Measurements from ENCODE around the gene MCRS1.

MCRS1 gene

DNA sequence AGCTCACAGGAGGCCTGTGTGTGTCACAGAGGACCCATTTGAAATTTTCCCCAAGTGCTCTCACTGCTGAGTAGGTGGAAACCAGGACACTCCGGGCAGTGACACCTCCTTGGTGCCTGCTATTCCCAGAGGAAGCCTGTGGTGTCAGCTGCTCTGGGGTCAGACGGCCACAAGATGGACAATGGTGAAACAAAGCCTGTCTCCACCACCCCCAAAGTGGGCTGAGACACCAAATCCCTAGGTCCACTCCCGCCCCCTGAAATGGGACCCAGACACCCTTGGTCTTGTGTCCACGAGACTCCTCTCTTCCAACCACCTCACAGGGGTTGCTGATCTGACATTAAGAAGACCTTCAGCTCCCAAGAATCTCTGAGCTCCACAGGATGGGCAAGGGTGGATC, 22.1 kb downstream of the MCRS1 start:
- H3K27me3 ChIP-seq (ENCODE audit: insufficient read depth, low read length), result peaks cover 6% of the 10 kb centered on the region; the same call in 1 of the 2 replicates
- peaks cover 6% of the 10 kb centered on the region for H3K4me1 ChIP-seq (ENCODE audit: control insufficient read depth, insufficient read depth, low read length, unreplicated experiment)
- no peak overlapping the region for H3K4me3 ChIP-seq (ENCODE audit: low read depth, low read length)
- no peaks in the 10 kb centered on the region for H3K36me3 ChIP-seq (ENCODE audit: insufficient read depth, low read length)
- no peak overlapping the region for H3K27ac ChIP-seq (ENCODE audit: low read depth, low read length)
- no peak overlapping the region for H2AFZ ChIP-seq (ENCODE audit: low read length, unreplicated experiment)
- no peaks in the 10 kb centered on the region for H3K79me2 ChIP-seq (ENCODE audit: control insufficient read depth, insufficient read depth, low read length, unreplicated experiment)

DNA sequence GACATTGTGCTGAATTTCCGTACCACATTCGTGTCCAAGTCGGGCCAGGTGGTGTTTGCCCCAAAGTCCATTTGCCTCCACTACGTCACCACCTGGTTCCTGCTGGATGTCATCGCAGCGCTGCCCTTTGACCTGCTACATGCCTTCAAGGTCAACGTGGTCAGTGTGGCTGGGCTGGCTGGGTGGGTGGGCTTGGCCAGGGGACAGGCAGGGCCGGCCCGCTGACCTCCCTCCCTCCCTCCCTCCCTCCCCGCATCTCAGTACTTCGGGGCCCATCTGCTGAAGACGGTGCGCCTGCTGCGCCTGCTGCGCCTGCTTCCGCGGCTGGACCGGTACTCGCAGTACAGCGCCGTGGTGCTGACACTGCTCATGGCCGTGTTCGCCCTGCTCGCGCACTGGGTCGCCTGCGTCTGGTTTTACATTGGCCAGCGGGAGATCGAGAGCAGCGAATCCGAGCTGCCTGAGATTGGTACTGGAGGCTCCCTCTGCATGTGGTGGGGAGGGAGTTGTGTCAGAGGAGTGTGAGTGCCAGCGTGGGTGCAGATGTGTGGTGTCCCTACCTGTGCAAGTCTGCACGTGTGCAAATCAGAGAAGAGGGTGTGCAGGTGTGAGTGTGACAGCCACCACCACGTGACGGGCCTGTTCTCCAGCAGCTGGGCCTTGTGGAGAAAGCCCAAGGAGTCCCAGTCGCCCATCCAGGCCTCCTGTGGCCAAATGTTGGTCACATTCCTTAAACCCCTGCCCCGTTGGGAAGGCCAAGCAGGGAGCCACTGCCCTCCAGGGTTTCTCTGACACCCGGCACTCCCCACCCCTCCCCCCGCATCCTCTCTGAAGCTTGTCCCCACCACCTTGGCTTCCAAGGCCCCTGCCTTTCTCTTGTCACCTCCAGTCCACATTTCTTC, 23.8 kb downstream of the MCRS1 start:
- Histone ChIP-seq H3K4me3 (ENCODE audit: low read depth, low read length) (no peak overlapping the region), H3K36me3 (ENCODE audit: insufficient read depth, low read length) (no peaks in the 10 kb centered on the region), H3K79me2 (ENCODE audit: control insufficient read depth, insufficient read depth, low read length, unreplicated experiment) (no peaks in the 10 kb centered on the region), H3K27me3 (ENCODE audit: insufficient read depth, low read length) (peaks cover 21% of the 10 kb centered on the region), H2AFZ (ENCODE audit: low read length, unreplicated experiment) (no peak overlapping the region), H3K27ac (ENCODE audit: low read depth, low read length) (no peak overlapping the region), H3K4me1 (ENCODE audit: control insufficient read depth, insufficient read depth, low read length, unreplicated experiment) (peaks cover 6% of the 10 kb centered on the region)

DNA sequence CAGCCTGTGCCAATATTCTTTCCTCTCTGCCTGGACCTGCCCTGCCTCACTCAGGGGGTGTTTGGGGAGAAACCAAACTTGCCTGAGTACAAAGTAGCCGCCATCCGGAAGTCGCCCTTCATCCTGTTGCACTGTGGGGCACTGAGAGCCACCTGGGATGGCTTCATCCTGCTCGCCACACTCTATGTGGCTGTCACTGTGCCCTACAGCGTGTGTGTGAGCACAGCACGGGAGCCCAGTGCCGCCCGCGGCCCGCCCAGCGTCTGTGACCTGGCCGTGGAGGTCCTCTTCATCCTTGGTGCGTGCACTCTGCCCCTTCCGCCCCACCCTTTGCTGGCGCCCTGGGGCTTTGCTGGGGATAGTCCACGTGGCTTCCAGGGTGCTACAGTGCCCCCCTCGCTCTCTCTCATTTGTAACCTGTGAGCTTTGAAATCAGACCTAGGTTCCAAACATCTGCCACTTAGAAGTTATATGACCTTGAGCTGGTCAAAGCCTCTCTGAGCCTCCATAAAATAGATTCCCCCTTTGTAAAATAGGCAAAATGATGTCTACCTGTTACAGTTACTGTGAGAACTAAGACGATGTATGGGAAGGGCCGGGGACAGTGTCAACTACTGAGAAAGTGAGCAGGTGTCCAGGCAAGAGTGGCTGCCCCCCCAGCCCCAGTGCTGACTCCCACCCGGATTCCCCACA, 24.6 kb downstream of the MCRS1 start:
- H2AFZ ChIP-seq (ENCODE audit: low read length, unreplicated experiment), result no peak overlapping the region
- H3K4me1 ChIP-seq (ENCODE audit: control insufficient read depth, insufficient read depth, low read length, unreplicated experiment), result peaks cover under 1% of the 10 kb centered on the region
- no peaks in the 10 kb centered on the region for H3K36me3 ChIP-seq (ENCODE audit: insufficient read depth, low read length)
- H3K4me3 ChIP-seq (ENCODE audit: low read depth, low read length), result no peak overlapping the region
- no peaks in the 10 kb centered on the region for H3K79me2 ChIP-seq (ENCODE audit: control insufficient read depth, insufficient read depth, low read length, unreplicated experiment)
- H3K27ac ChIP-seq (ENCODE audit: low read depth, low read length), result no peak overlapping the region
- H3K27me3 ChIP-seq (ENCODE audit: insufficient read depth, low read length), result peaks cover 20% of the 10 kb centered on the region

DNA sequence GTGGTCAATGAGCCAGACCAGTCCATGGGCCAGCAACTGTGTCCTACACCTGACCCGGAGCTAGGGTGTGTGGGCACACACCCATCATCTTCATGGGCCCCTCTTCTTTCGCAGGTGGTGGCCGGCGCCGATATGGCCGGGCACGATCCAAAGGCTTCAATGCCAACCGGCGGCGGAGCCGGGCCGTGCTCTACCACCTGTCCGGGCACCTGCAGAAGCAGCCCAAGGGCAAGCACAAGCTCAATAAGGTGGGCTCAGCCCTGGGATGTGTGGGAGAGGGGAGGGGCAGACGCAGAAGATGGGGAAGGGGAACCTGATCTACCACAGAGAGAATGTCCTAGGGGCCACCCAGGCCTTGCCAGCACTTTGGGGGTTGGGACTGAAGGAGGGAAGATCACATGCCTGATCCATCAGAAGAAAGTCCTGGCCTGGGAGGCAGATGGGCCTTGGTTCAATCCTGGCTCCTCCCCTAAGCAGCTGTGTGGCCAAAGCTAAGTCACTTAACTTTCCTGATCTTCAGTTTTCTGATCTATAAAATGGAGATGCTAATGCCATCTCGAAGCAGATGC, 25.3 kb downstream of the MCRS1 start:
- no peak overlapping the region for H2AFZ ChIP-seq (ENCODE audit: low read length, unreplicated experiment)
- H3K4me1 ChIP-seq (ENCODE audit: control insufficient read depth, insufficient read depth, low read length, unreplicated experiment), result peaks cover 6% of the 10 kb centered on the region
- no peaks in the 10 kb centered on the region for H3K36me3 ChIP-seq (ENCODE audit: insufficient read depth, low read length)
- peaks cover 26% of the 10 kb centered on the region for H3K27me3 ChIP-seq (ENCODE audit: insufficient read depth, low read length)
- no peaks in the 10 kb centered on the region for H3K79me2 ChIP-seq (ENCODE audit: control insufficient read depth, insufficient read depth, low read length, unreplicated experiment)
- no peak overlapping the region for H3K4me3 ChIP-seq (ENCODE audit: low read depth, low read length)
- no peak overlapping the region for H3K27ac ChIP-seq (ENCODE audit: low read depth, low read length)

DNA sequence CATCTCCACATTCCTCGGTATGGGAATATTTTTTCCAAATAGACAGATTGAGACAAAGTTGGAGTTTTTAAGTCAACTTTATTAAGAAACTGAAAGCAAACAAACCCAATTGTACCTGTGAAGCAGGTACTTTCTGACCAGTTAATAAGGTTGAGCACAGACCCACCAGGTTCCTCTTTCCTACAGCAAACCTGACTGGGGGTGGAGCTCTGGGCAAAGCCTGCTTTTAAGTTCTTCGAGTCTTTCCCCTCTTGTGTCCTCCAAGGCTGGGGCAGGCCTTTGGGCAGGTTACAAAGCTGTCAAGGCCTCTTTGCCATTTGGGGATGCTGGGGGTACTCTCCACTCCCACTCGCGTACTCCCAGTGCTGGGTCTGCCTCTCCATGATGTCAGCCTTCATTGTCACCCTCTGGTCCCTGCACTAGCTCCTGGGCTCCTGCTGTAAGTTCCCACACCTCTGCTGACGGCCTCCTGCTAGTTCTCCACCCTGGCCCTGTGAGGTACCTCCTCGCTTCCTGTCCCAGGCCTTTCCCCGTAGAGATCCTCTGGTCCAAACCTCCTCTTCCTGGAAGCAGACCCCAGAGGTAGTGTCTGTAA, 25.9 kb downstream of the MCRS1 start:
- H3K4me1 ChIP-seq (ENCODE audit: control insufficient read depth, insufficient read depth, low read length, unreplicated experiment), result peaks cover 10% of the 10 kb centered on the region
- H3K36me3 ChIP-seq (ENCODE audit: insufficient read depth, low read length), result no peaks in the 10 kb centered on the region
- no peak overlapping the region for H2AFZ ChIP-seq (ENCODE audit: low read length, unreplicated experiment)
- H3K27ac ChIP-seq (ENCODE audit: low read depth, low read length), result no peak overlapping the region
- H3K4me3 ChIP-seq (ENCODE audit: low read depth, low read length), result no peak overlapping the region
- peaks cover 31% of the 10 kb centered on the region for H3K27me3 ChIP-seq (ENCODE audit: insufficient read depth, low read length)
- no peaks in the 10 kb centered on the region for H3K79me2 ChIP-seq (ENCODE audit: control insufficient read depth, insufficient read depth, low read length, unreplicated experiment)

DNA sequence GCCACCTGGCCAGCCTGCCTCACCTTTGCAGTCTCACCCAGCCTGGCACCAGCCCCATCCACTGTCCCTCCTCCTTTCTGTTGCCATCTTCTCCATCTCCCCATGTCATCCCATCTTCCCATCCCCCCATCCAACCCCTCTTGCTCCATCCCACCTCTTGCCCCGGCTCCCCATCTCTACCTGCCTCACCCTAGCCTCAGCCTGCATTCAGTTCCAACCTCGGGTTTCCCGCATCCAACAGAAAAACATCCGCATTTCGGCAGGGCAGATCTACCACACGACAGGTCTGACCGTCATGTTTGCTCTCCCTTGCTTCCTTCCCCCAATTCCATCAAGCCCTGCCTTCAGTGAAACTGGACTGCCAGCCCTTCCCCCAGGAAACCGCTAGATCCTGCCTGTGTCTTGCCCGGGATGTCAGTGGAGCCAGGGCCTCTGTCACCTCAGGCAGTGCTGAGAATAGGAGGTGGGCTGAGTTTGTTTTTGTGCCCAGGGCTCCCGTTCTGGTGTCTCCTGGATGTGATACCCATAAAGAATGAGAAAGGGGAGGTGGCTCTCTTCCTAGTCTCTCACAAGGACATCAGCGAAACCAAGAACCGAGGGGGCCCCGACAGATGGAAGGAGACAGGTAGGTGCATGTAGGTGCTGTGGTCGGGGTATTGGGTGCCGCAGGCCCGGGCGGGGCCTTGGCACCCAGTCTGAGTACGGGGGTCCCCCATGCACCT, 26.6 kb downstream of the MCRS1 start:
- H3K27ac ChIP-seq (ENCODE audit: low read depth, low read length), result no peak overlapping the region
- H3K79me2 ChIP-seq (ENCODE audit: control insufficient read depth, insufficient read depth, low read length, unreplicated experiment), result no peaks in the 10 kb centered on the region
- peaks cover 31% of the 10 kb centered on the region for H3K27me3 ChIP-seq (ENCODE audit: insufficient read depth, low read length)
- H3K4me3 ChIP-seq (ENCODE audit: low read depth, low read length), result no peak overlapping the region
- H3K4me1 ChIP-seq (ENCODE audit: control insufficient read depth, insufficient read depth, low read length, unreplicated experiment), result peaks cover 12% of the 10 kb centered on the region
- H2AFZ ChIP-seq (ENCODE audit: low read length, unreplicated experiment), result no peak overlapping the region
- no peaks in the 10 kb centered on the region for H3K36me3 ChIP-seq (ENCODE audit: insufficient read depth, low read length)

DNA sequence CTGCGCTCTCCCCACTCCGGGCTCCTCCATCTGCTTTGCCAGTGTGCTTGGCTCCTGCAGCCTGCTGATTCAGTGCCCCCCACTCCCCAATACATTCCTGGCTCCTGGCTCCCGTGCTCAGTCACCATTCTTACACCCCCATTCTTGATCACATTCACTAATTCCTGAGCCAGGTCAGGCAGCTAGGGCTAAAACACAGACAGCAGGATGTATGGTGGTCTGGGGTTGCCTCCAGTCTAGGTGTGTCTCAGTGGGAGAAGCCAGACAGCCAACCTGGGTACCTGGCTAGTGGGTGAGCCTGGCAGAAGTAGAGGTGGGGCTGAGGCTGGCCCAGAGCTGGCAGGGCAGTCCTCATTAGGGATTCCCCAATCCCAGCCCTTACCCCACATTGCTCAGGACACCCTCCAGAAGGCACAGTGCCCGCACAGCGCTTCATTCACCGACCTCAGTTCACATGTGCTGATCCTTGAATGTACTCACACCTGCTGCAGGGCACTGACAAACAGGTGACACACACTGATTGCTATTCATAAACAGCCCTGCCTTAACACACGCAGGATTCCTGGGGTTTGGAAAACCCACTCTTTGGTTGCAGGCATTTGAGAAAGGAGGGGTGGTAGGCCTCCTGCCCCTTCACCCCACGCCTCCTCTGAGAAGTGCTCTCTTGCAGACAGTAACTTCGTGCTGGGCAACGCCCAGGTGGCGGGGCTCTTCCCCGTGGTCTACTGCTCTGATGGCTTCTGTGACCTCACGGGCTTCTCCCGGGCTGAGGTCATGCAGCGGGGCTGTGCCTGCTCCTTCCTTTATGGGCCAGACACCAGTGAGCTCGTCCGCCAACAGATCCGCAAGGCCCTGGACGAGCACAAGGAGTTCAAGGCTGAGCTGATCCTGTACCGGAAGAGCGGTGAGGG, 27.5 kb downstream of the MCRS1 start:
- Histone ChIP-seq H3K27ac (ENCODE audit: low read depth, low read length) (no peak overlapping the region), H3K79me2 (ENCODE audit: control insufficient read depth, insufficient read depth, low read length, unreplicated experiment) (no peaks in the 10 kb centered on the region), H3K27me3 (ENCODE audit: insufficient read depth, low read length) (peaks cover 31% of the 10 kb centered on the region), H2AFZ (ENCODE audit: low read length, unreplicated experiment) (no peak overlapping the region), H3K4me3 (ENCODE audit: low read depth, low read length) (no peak overlapping the region), H3K36me3 (ENCODE audit: insufficient read depth, low read length) (no peaks in the 10 kb centered on the region), H3K4me1 (ENCODE audit: control insufficient read depth, insufficient read depth, low read length, unreplicated experiment) (peaks cover 19% of the 10 kb centered on the region)

DNA sequence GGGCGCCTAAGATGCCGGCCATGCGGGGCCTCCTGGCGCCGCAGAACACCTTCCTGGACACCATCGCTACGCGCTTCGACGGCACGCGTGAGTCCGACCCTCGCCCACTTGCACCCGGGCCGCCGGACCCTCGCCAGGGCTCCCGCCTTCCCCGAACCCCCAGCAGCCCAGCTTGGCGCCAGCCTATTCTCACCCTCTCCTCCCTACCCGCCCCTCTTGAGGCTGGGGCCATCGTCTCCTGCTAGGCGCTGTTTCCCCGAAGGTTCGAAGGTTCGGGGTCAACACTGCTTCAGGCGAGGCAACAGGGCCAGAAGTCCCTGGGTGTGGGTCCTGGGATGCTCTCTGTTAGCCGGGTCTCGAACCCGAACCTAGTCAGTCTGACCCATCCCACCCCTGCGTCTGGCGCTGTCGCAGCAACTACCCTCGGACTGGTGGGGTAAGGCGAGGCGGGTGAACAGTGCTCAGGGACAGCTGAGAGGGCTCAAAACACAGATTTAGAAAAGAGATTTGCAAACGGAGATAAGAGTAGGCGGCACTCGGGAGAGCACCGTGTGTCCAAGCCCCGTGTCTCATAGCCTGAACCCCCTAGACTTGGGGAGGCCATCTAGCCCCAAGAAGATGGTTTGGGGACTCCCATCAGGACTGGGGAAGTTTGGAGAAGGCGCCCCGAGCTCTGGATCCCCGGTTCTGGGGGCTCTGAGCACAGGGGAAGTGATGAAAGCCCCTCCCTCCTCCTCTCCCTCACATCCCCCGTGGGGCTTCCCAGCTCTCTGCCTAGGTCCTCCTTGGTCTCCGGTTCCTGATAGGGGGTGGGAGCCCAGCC, 28.3 kb downstream of the MCRS1 start:
- H3K27me3 ChIP-seq (ENCODE audit: insufficient read depth, low read length), result peaks cover 31% of the 10 kb centered on the region
- H2AFZ ChIP-seq (ENCODE audit: low read length, unreplicated experiment), result no peak overlapping the region
- H3K79me2 ChIP-seq (ENCODE audit: control insufficient read depth, insufficient read depth, low read length, unreplicated experiment), result no peaks in the 10 kb centered on the region
- no peak overlapping the region for H3K27ac ChIP-seq (ENCODE audit: low read depth, low read length)
- peaks cover 19% of the 10 kb centered on the region for H3K4me1 ChIP-seq (ENCODE audit: control insufficient read depth, insufficient read depth, low read length, unreplicated experiment)
- H3K36me3 ChIP-seq (ENCODE audit: insufficient read depth, low read length), result no peaks in the 10 kb centered on the region
- H3K4me3 ChIP-seq (ENCODE audit: low read depth, low read length), result no peak overlapping the region
